Osteocyte (in vitro differentiated cells): ENCODE results near the gene ACACA. TPM values are rescaled to one million over a fixed set of nuclear protein-coding genes. Genes with fewer than 3 reads are reported as not detected.
A peak's percentile ranks its signal among the peaks of the same experiment; 100 is the strongest.

Source experiments
- DNase-seq: peaks from one replicate; pipeline ENCODE4 v3.0.0; 2021; ENCODE audit warnings: mixed read lengths; ENCODE audit not compliant: unreplicated experiment; ENCODE audit errors: extremely low spot score
- H3K27ac Mint-ChIP-seq: one replicate; pipeline ENCODE4 v1.8.0; 2021; ENCODE audit warnings: mild to moderate bottlenecking, mixed read lengths; ENCODE audit not compliant: unreplicated experiment
- H3K27me3 Mint-ChIP-seq: one replicate; pipeline ENCODE4 v1.8.0; 2021; ENCODE audit warnings: mixed read lengths; ENCODE audit not compliant: unreplicated experiment
- H3K36me3 Mint-ChIP-seq: one replicate; pipeline ENCODE4 v1.8.0; 2021; ENCODE audit warnings: mixed read lengths; ENCODE audit not compliant: unreplicated experiment
- H3K4me1 Mint-ChIP-seq: one replicate; pipeline ENCODE4 v1.8.0; 2021; ENCODE audit warnings: mixed read lengths; ENCODE audit not compliant: unreplicated experiment
- H3K4me3 Mint-ChIP-seq: one replicate; pipeline ENCODE4 v1.8.0; 2021; ENCODE audit warnings: mild to moderate bottlenecking, moderate library complexity, mixed read lengths; ENCODE audit not compliant: unreplicated experiment
- H3K9me3 Mint-ChIP-seq: one replicate; pipeline ENCODE4 v1.8.0; 2021; ENCODE audit warnings: mixed read lengths; ENCODE audit not compliant: unreplicated experiment
- CTCF ChIP-seq: fragments of 200-600 bp; sonication (generic); IDR thresholded peaks from 2 replicates; pipeline ENCODE4 v1.5.0; 2021; ENCODE audit warnings: antibody characterized with exemption, mild to moderate bottlenecking, moderate library complexity
- total RNA-seq: library from RNA; stranded (reverse); gene quantifications from 2 replicates; pipeline ENCODE4 v1.2.1, GENCODE V29; 2021

The ACACA gene
- total RNA-seq, 1 donor from 2014 or later, result 63.5 TPM

GRCh38 chr17:37179893-37180292 is 226.7 kb downstream of the ACACA start:
- Mint-ChIP-seq H3K36me3 (peaks cover 11% of the 10 kb centered on the region), H3K27ac (peak overlapping the region; percentile 59), H3K9me3 (no peaks in the 10 kb centered on the region), H3K27me3 (no peaks in the 10 kb centered on the region), H3K4me1 (peaks cover 52% of the 10 kb centered on the region), H3K4me3 (no peak overlapping the region)
- no peak for DNase-seq
- no peak for TF ChIP-seq CTCF

DNA sequence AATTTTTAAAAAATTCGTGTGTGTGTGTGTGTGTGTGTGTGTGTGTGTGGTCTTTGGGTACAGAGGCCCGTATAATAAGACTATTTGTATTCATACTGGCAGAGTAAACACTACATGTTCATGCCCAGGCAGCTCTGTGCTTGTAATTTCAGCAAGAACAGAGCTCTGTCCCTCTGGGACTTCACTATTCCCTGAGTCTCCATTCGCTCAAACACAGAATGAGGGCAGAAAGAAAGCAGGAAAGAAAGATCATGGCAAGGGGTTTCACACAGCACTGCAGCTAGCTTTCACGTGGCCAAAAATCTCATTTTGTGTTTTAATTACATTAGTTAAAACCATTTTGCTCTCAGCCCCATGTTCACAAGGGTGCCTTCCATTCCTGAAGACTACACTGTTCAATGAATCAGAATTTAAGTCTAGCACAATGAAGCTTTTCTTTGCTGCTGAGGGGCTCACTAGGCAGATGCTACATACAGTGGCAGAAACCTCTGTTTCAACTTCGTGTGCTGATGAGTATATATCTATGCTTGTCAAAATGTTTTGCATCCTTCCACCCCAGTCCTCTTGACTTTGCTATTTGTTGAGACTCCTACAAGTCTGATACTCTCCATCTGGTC is 229.3 kb downstream of the ACACA start:
- Mint-ChIP-seq H3K27ac (peak overlapping the region; percentile 31), H3K4me1 (peaks cover 41% of the 10 kb centered on the region)
- no peak for TF ChIP-seq CTCF

DNA sequence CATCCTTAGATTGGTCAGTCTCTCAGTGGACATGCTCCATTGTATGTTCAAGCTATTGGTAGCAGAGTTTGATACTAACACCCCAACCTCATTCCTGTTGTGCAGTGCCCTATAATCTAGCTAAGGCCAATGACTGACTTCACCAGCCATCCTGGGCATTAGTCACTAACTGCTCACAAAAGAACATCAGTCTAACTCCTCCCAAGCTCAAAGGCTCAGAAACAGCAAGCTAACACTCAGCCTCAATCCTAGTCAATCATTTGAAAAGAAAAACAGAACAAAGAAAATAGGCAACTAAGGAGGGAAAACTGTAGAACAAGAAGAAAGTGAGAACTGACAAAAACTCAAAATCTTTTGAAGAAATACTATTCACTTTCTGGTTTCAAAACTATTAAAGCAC is 229.9 kb downstream of the ACACA start:
- peaks cover 41% of the 10 kb centered on the region for H3K4me1 Mint-ChIP-seq
- DNase-seq, result no peak
- H3K4me3 Mint-ChIP-seq, result no peak overlapping the region
- H3K36me3 Mint-ChIP-seq, result peaks cover 11% of the 10 kb centered on the region
- peak overlapping the region; percentile 36 for H3K27ac Mint-ChIP-seq
- H3K9me3 Mint-ChIP-seq, result no peaks in the 10 kb centered on the region
- H3K27me3 Mint-ChIP-seq, result no peaks in the 10 kb centered on the region
- TF ChIP-seq CTCF, result no peak

More for the DNA sequence above, 229.3 kb downstream of the ACACA start:
- H3K36me3 Mint-ChIP-seq, result peaks cover 11% of the 10 kb centered on the region
- no peak for DNase-seq
- H3K27me3 Mint-ChIP-seq, result no peaks in the 10 kb centered on the region
- no peaks in the 10 kb centered on the region for H3K9me3 Mint-ChIP-seq
- H3K4me3 Mint-ChIP-seq, result no peak overlapping the region

- Mint-ChIP-seq H3K27ac (no peak overlapping the region), H3K4me3 (no peak overlapping the region), H3K36me3 (peaks cover 9% of the 10 kb centered on the region), H3K4me1 (peaks cover 23% of the 10 kb centered on the region), H3K27me3 (no peaks in the 10 kb centered on the region), H3K9me3 (no peaks in the 10 kb centered on the region)
- peak; percentile 52 for TF ChIP-seq CTCF
- DNase-seq, result no peak
These were observed 232.4 kb downstream of the ACACA start for GRCh38 chr17:37174205-37174604.

GRCh38 chr17:37170881-37171425 is 235.7 kb downstream of the ACACA start:
- H3K4me3 Mint-ChIP-seq, result no peak overlapping the region
- H3K27me3 Mint-ChIP-seq, result no peaks in the 10 kb centered on the region
- no peak overlapping the region for H3K27ac Mint-ChIP-seq
- no peaks in the 10 kb centered on the region for H3K4me1 Mint-ChIP-seq
- no peak for DNase-seq
- no peak for TF ChIP-seq CTCF
- H3K9me3 Mint-ChIP-seq, result no peaks in the 10 kb centered on the region
- H3K36me3 Mint-ChIP-seq, result peaks cover 4% of the 10 kb centered on the region
